DMS153 treated with DMSO at 0.1 percent for 48 hours (cell line): Measurements from ENCODE around the gene ALDOA.
A peak's percentile ranks its signal among the peaks of the same experiment; 100 is the strongest.
"Not testable (repeated sequence)": the region's sequence is repeated elsewhere in the genome, so short reads cannot be mapped to it uniquely, and the experiment has no call there.

Experiments used
- DNase-seq: peaks from one replicate; lab custom pipeline; 2025; ENCODE audit not compliant: unreplicated experiment; lab: John Stamatoyannopoulos, UW

ALDOA gene

GRCh38 chr16:30065102-30065942, at the start of gene ALDOA:
Gene ALDOA, plus strand, starts transcription at chr16:30065760. Its CDS starts 1,138 bp downstream, at chr16:30066898.
- DNase-seq: peak; percentile 95

- DNase-seq: no peak
Measured at GRCh38 chr16:30016555-30017276, 48.8 kb upstream of the ALDOA start.

- no peak for DNase-seq
Measured at GRCh38 chr16:30017277-30017656, 48.3 kb upstream of the ALDOA start.

- not testable (repeated sequence) for DNase-seq
Measured at GRCh38 chr16:30017937-30018336, 47.6 kb upstream of the ALDOA start.

GRCh38 chr16:30018731-30019158, 46.8 kb upstream of the ALDOA start:
- no peak for DNase-seq

GRCh38 chr16:30022887-30023286, 42.7 kb upstream of the ALDOA start, which contains the start of gene C16orf92:
Gene C16orf92, plus strand, starts transcription at chr16:30023198. Its CDS starts 143 bp downstream, at chr16:30023341.
- DNase-seq: no peak

- no peak for DNase-seq
Measured at GRCh38 chr16:30023586-30023985, 42.0 kb upstream of the ALDOA start.

GRCh38 chr16:30024451-30024850, 41.1 kb upstream of the ALDOA start:
- DNase-seq: no peak

- no peak for DNase-seq
Measured at GRCh38 chr16:30025156-30025555, 40.4 kb upstream of the ALDOA start.

- DNase-seq: no peak
Measured at GRCh38 chr16:30025574-30025973, 40.0 kb upstream of the ALDOA start.

GRCh38 chr16:30026449-30026848, 39.1 kb upstream of the ALDOA start:
- no peak for DNase-seq

- no peak for DNase-seq
Measured at GRCh38 chr16:30027588-30028437, 37.7 kb upstream of the ALDOA start.

- no peak for DNase-seq
Measured at GRCh38 chr16:30028438-30029076, 37.0 kb upstream of the ALDOA start.

- no peak for DNase-seq
Measured at GRCh38 chr16:30030011-30030685, 35.4 kb upstream of the ALDOA start.

GRCh38 chr16:30030841-30031413, 34.6 kb upstream of the ALDOA start, which contains the start of gene TLCD3B:
Gene TLCD3B, minus strand, starts transcription at chr16:30031271. Its CDS starts 744 bp downstream, at chr16:30030527.
- no peak for DNase-seq

- no peak for DNase-seq
Measured at GRCh38 chr16:30031477-30031918, 34.1 kb upstream of the ALDOA start.

GRCh38 chr16:30032083-30032819, 33.3 kb upstream of the ALDOA start:
- DNase-seq: peak; percentile 52

- DNase-seq: no peak
Measured at GRCh38 chr16:30033270-30033669, 32.3 kb upstream of the ALDOA start.

GRCh38 chr16:30040221-30040620, 25.3 kb upstream of the ALDOA start:
- DNase-seq: no peak
